HepG2 (cell line): ENCODE data around the gene SEC31B. TPM values are rescaled to one million over a fixed set of nuclear protein-coding genes. Genes with fewer than 3 reads are reported as not detected.

Experiments
- BHLHE40 ChIP-seq: IDR thresholded peaks from 2 replicates; pipeline ENCODE4 v1.6.1; 2011; ENCODE audit warnings: low read length, improper control_type of control experiment
- CEBPG ChIP-seq: IDR thresholded peaks from 2 replicates; pipeline ENCODE4 v1.6.1; 2016
- CREM ChIP-seq, 2 experiments: sonication (generic) in 1 of 2; formaldehyde crosslinking in 1 of 2; IDR thresholded peaks; 2 replicates each; pipeline versions ENCODE4 v1.4.0 to v1.6.1; 2016 to 2020; ENCODE audit warnings: antibody characterized with exemption in 1 of 2, mild to moderate bottlenecking in 1 of 2, missing genetic modification reagents in 1 of 2
- DNMT3B ChIP-seq: conservative IDR thresholded peaks from 2 replicates; pipeline ENCODE4 v1.6.1; 2016; ENCODE audit warnings: missing biosample characterization, control low read depth
- HNRNPL ChIP-seq: fragments of 200-400 bp; formaldehyde crosslinking; IDR thresholded peaks from 2 replicates; pipeline ENCODE4 v1.6.1; 2017; ENCODE audit warnings: mild to moderate bottlenecking, low read depth, low read length
- HOXA9 ChIP-seq: sonication (generic); formaldehyde crosslinking; IDR thresholded peaks from 2 replicates; pipeline ENCODE4 v1.8.1; 2022; ENCODE audit warnings: missing genetic modification reagents, mild to moderate bottlenecking, moderate library complexity, borderline replicate concordance
- NFYB ChIP-seq: sonication (generic); formaldehyde crosslinking; IDR thresholded peaks from 2 replicates; pipeline ENCODE4 v1.4.0; 2020; ENCODE audit warnings: missing genetic modification reagents
- PHF21A ChIP-seq: sonication (generic); formaldehyde crosslinking; IDR thresholded peaks from 2 replicates; pipeline ENCODE4 v1.5.0; 2020; ENCODE audit warnings: mild to moderate bottlenecking, missing genetic modification reagents
- POLR2AphosphoS5 ChIP-seq: IDR thresholded peaks from 2 replicates; pipeline ENCODE4 v1.6.1; 2012; ENCODE audit warnings: low read depth, low read length
- RELA ChIP-seq: sonication (generic); formaldehyde crosslinking; IDR thresholded peaks from 2 replicates; pipeline ENCODE4 v1.4.0; 2020; ENCODE audit warnings: missing genetic modification reagents
- RNF2 ChIP-seq: fragments of 450-650 bp; conservative IDR thresholded peaks from 2 replicates; pipeline ENCODE4 v1.6.1; 2016; ENCODE audit warnings: low read depth
- ZNF101 ChIP-seq: sonication (generic); formaldehyde crosslinking; IDR thresholded peaks from 2 replicates; pipeline ENCODE4 v1.4.0; 2020; ENCODE audit warnings: mild to moderate bottlenecking, low read depth, missing genetic modification reagents, borderline replicate concordance
- ZNF354B ChIP-seq: sonication (generic); formaldehyde crosslinking; IDR thresholded peaks from 2 replicates; pipeline ENCODE4 v1.8.0; 2022; ENCODE audit warnings: mild to moderate bottlenecking, missing genetic modification reagents
- ZNF549 ChIP-seq: sonication (generic); formaldehyde crosslinking; IDR thresholded peaks from 2 replicates; pipeline ENCODE4 v1.5.0; 2020; ENCODE audit warnings: missing genetic modification reagents
- ZNF556 ChIP-seq: sonication (generic); formaldehyde crosslinking; IDR thresholded peaks from 2 replicates; pipeline ENCODE4 v1.4.0; 2020; ENCODE audit warnings: mild to moderate bottlenecking, missing genetic modification reagents, borderline replicate concordance
- ZNF713 ChIP-seq: sonication (generic); formaldehyde crosslinking; IDR thresholded peaks from 2 replicates; pipeline ENCODE4 v1.4.0; 2020; ENCODE audit warnings: mild to moderate bottlenecking, missing genetic modification reagents
- ZNF782 ChIP-seq: sonication (generic); formaldehyde crosslinking; IDR thresholded peaks from 2 replicates; pipeline ENCODE4 v1.4.0; 2020; ENCODE audit warnings: missing genetic modification reagents, mild to moderate bottlenecking, borderline replicate concordance
- polyA plus RNA-seq, 8 experiments: library from polyadenylated mRNA; depleted of rRNA in 3 of 8; stranded (reverse) in 7 of 8; unstranded in 1 of 8; fragments of >200 nt; fragmentation: Illumina TruSeq in 4 of 8; extraction: Trizol in 4 of 8; gene quantifications; 2 replicates each; pipeline versions ENCODE4 v1.2.1 to v1.2.3, GENCODE V29; 2011 to 2016; ENCODE audit warnings: low read depth in 4 of 8, missing spikeins in 1 of 8, mixed read lengths in 1 of 8; ENCODE audit not compliant: insufficient read depth in 1 of 8
- total RNA-seq, 5 experiments: library from RNA; depleted of rRNA; stranded (reverse); fragments of >200 nt; fragmentation: Illumina TruSeq; extraction: Trizol; gene quantifications; 2 replicates each; pipeline ENCODE4 v1.2.3, GENCODE V29; 2016; ENCODE audit warnings: low read depth in 1 of 5
- TF ChIP-seq, protein P1 (sequence below): sonication (generic); formaldehyde crosslinking; IDR thresholded peaks from 2 replicates; pipeline ENCODE4 v1.8.0; 2022; ENCODE audit warnings: missing genetic modification reagents, low read depth, mild to moderate bottlenecking, borderline replicate concordance
- TF ChIP-seq, protein P2 (sequence below): sonication (generic); formaldehyde crosslinking; conservative IDR thresholded peaks from 2 replicates; pipeline ENCODE4 v1.4.0; 2020; ENCODE audit warnings: missing genetic modification reagents
- TF ChIP-seq, protein P3 (sequence below): sonication (generic); formaldehyde crosslinking; conservative IDR thresholded peaks from 2 replicates; pipeline ENCODE4 v1.8.0; 2022; ENCODE audit warnings: missing genetic modification reagents
- TF ChIP-seq, protein P4 (sequence below): sonication (generic); formaldehyde crosslinking; IDR thresholded peaks from 2 replicates; pipeline ENCODE4 v1.5.0; 2020; ENCODE audit warnings: mild to moderate bottlenecking, missing genetic modification reagents, borderline replicate concordance
- TF ChIP-seq, protein P5 (sequence below): IDR thresholded peaks from 2 replicates; pipeline ENCODE4 v1.6.1; 2012; ENCODE audit warnings: inconsistent platforms

SEC31B gene
- total and polyA plus RNA-seq, 2 of the 13 experiments (the other 11 are each of a cell fraction or from before 2014, with no cell fraction given) = 2.0 to 8.3 TPM

DNA sequence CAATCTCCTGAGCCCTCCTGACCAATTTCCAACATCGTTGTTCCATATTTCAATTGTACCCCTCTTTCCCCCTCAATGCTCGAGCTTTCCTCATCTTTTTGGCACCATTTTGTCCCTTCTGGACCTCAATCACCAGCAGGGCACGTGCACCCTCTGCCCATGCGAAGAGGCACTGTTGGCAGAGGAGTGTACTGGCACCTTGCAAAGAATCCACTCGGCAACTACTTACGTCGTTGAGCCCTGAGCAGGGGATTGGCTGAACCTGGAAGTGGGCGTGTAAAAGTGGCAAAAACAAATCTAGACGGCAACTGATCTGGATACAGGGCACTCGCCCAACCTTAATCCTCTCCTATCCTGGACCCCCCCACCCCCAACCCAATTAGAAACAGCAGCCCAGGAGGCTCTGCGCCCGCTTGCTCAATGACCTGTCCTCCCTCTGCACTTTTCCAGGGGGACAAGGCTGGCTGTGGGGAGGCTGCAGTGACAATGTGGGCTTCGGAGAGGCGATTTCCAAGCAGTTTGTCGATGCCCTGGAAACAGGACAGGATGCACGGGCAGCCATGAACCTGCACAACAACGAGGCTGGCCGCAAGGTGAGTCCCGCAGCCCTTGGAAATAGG lies 38.1 kb downstream of the SEC31B start (continued):
- TF ChIP-seq, protein P1, sequence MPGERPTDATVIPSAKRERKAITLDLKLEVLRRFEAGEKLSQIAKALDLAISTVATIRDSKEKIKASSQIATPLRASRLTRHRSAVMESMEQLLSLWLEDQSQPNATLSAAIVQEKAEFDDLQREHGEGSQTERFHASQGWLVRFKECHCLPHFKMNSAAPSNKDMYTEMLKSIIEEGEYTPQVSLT (CRISPR knock-in tag) = no peak
- no peak for TF ChIP-seq ZNF549 (CRISPR knock-in tag)
- TF ChIP-seq, protein P2, sequence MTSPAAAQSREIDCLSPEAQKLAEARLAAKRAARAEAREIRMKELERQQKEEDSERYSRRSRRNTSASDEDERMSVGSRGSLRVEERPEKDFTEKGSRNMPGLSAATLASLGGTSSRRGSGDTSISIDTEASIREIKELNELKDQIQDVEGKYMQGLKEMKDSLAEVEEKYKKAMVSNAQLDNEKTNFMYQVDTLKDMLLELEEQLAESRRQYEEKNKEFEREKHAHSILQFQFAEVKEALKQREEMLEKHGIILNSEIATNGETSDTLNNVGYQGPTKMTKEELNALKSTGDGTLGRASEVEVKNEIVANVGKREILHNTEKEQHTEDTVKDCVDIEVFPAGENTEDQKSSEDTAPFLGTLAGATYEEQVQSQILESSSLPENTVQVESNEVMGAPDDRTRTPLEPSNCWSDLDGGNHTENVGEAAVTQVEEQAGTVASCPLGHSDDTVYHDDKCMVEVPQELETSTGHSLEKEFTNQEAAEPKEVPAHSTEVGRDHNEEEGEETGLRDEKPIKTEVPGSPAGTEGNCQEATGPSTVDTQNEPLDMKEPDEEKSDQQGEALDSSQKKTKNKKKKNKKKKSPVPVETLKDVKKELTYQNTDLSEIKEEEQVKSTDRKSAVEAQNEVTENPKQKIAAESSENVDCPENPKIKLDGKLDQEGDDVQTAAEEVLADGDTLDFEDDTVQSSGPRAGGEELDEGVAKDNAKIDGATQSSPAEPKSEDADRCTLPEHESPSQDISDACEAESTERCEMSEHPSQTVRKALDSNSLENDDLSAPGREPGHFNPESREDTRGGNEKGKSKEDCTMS (CRISPR knock-in tag) = no peak
- no peak for TF ChIP-seq POLR2AphosphoS5
- TF ChIP-seq, protein P3, sequence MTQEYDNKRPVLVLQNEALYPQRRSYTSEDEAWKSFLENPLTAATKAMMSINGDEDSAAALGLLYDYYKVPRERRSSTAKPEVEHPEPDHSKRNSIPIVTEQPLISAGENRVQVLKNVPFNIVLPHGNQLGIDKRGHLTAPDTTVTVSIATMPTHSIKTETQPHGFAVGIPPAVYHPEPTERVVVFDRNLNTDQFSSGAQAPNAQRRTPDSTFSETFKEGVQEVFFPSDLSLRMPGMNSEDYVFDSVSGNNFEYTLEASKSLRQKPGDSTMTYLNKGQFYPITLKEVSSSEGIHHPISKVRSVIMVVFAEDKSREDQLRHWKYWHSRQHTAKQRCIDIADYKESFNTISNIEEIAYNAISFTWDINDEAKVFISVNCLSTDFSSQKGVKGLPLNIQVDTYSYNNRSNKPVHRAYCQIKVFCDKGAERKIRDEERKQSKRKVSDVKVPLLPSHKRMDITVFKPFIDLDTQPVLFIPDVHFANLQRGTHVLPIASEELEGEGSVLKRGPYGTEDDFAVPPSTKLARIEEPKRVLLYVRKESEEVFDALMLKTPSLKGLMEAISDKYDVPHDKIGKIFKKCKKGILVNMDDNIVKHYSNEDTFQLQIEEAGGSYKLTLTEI (CRISPR knock-in tag) = no peak
- no peak for TF ChIP-seq RNF2
- TF ChIP-seq ZNF101 (CRISPR knock-in tag) = no peak
- TF ChIP-seq HOXA9 = no peak
- TF ChIP-seq PHF21A (CRISPR knock-in tag) = no peak
- TF ChIP-seq CREM (IDR thresholded peaks at IDR 0.05) = peak; percentile 93
- peak; percentile 51; the same call in 1 of the 2 replicates for TF ChIP-seq CREM (CRISPR knock-in tag; IDR thresholded peaks at IDR 0.05)
- TF ChIP-seq ZNF713 (CRISPR knock-in tag) = no peak
- TF ChIP-seq, protein P4, sequence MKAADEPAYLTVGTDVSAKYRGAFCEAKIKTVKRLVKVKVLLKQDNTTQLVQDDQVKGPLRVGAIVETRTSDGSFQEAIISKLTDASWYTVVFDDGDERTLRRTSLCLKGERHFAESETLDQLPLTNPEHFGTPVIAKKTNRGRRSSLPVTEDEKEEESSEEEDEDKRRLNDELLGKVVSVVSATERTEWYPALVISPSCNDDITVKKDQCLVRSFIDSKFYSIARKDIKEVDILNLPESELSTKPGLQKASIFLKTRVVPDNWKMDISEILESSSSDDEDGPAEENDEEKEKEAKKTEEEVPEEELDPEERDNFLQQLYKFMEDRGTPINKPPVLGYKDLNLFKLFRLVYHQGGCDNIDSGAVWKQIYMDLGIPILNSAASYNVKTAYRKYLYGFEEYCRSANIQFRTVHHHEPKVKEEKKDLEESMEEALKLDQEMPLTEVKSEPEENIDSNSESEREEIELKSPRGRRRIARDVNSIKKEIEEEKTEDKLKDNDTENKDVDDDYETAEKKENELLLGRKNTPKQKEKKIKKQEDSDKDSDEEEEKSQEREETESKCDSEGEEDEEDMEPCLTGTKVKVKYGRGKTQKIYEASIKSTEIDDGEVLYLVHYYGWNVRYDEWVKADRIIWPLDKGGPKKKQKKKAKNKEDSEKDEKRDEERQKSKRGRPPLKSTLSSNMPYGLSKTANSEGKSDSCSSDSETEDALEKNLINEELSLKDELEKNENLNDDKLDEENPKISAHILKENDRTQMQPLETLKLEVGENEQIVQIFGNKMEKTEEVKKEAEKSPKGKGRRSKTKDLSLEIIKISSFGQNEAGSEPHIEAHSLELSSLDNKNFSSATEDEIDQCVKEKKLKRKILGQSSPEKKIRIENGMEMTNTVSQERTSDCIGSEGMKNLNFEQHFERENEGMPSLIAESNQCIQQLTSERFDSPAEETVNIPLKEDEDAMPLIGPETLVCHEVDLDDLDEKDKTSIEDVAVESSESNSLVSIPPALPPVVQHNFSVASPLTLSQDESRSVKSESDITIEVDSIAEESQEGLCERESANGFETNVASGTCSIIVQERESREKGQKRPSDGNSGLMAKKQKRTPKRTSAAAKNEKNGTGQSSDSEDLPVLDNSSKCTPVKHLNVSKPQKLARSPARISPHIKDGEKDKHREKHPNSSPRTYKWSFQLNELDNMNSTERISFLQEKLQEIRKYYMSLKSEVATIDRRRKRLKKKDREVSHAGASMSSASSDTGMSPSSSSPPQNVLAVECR (CRISPR knock-in tag) = no peak
- no peak for TF ChIP-seq ZNF556 (CRISPR knock-in tag)
- no peak for TF ChIP-seq CEBPG (CRISPR knock-in tag)
- no peak for TF ChIP-seq ZNF782
- no peak for TF ChIP-seq RELA (CRISPR knock-in tag)
- TF ChIP-seq NFYB = peak; percentile 95
- TF ChIP-seq DNMT3B (CRISPR knock-in tag) = no peak
- TF ChIP-seq BHLHE40 = peak; percentile 78
- TF ChIP-seq, protein P5, sequence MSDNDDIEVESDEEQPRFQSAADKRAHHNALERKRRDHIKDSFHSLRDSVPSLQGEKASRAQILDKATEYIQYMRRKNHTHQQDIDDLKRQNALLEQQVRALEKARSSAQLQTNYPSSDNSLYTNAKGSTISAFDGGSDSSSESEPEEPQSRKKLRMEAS = peak; percentile 63
- TF ChIP-seq ZNF354B (CRISPR knock-in tag) = no peak
- peak; percentile 96 for TF ChIP-seq HNRNPL
